CD4-positive, alpha-beta T cell treated with Interleukin-17A for 4 hours (primary cell): ENCODE measurements around the gene ZSCAN9.

Source experiments
- DNase-seq: peaks from one replicate; pipeline ENCODE4 v3.0.0-alpha.2; 2020; ENCODE audit warnings: mixed read lengths

ZSCAN9 gene

DNA sequence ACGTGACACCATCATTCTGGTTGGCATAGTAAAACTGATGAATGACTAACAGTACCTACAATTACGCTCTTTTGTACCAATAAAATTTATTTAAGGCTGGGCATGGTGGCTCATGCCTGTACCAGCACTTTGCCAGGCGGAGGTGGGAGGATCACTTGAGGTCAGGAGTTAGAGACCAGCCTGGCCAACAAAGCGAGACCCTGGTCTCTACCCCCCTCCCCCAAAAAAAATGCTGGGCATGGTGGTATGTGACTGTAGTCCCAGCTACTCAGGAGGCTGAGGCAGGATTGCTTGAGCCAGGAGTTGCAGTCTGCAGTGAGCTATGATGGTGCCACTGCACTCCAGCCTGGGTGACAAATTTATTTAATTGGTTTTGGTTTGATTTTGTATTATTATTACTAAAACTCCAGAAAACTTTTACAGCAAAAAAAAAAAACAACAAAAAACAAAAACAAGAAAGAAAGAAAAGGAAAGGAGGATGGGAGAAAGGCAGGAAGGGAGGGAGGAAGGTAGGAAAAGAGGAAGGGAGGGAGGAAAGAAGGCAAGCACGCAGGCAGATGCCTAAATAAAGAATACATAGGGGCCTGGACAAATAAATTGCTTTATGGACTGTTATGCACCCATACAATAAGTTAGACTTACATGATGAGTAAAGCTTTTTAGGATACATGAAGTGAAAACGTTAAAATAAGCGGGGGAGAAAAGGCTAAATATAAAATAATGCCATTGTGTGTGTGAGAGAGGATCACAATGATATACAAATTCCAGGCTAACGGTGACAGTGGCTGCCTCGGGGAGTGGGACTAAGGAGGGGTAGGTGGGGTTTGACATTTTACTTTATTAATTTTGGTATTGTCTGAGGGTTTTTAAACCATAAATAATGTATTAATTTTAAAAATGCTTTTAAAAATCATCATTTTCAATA lies 682 bp upstream of the ZSCAN9 start:
- DNase-seq: no peak

DNA sequence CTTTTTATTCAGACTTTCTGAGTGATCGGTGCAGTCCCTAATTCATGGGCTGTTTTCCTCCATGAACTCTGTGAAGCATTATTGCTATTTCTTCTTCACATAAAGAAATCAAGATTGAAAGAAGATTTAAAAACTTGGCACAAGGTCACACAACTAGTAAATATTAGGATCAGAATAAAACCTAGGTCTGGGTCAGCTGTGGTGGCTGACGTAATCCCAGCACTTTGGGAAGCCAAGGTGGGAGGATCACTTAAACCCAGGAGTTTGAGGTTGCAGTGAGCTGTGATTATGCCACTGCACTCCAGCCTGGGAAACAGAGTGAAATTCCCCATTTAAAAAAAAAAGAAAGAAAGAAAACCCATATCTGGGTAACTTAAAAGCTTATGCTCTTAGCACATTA lies 1.4 kb downstream of the ZSCAN9 start:
- DNase-seq: no peak

DNA sequence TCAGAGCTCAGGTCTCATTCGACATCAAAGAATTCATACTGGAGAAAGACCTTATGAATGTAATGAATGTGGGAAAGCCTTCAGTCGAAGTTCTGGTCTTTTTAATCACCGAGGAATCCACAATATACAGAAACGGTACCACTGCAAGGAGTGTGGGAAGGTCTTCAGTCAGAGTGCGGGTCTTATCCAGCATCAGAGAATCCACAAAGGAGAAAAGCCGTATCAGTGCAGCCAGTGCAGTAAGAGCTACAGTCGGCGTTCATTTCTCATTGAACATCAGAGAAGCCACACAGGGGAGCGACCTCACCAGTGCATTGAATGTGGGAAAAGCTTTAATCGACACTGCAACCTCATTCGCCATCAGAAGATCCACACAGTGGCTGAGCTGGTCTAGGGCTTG lies 7.7 kb downstream of the ZSCAN9 start:
- no peak for DNase-seq

DNA sequence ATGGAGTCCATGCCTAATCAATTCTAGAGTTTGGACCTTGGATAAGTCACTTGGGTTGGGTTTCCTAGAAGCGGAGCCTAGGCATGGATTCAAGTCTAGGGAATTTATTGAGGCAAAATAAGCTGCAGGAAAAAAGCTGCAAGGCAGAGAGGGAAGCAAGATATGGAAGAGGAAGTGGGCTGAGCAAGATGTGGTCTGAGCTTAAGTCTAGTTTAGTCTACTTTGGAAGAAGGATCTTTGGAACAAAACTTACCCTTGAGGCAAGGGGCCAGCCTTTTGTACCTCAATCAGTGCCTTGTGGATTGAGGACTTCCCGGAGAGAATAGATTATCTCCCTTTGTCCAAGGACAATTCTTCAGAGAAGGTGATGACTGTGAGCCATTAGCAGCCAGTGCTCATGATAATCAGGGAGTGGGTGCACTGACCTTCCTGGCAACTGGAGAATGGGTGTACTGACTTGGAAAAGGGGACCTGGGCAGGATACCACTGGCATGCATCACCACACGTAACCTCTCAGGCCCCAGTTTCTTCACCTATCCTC lies 10.9 kb downstream of the ZSCAN9 start:
- DNase-seq: no peak

DNA sequence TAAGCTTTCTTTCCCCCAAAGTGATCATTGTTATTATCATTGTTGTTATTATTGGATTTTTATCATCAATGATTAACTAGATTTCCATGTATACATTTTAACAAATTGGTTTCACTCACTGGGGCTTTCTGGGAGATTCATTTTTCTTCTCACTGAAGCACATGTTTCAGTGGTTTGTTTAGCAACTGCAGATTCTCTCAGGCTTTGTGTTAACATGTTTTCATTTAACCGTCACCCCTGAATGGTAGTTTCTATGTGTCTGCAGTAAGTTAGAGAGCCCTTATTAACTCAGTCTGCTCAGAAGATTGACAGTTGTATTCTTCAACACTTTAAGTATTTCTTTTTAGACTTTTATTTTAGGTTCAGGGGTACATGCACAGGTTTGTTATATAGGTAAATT lies 14.6 kb downstream of the ZSCAN9 start:
- no peak for DNase-seq

DNA sequence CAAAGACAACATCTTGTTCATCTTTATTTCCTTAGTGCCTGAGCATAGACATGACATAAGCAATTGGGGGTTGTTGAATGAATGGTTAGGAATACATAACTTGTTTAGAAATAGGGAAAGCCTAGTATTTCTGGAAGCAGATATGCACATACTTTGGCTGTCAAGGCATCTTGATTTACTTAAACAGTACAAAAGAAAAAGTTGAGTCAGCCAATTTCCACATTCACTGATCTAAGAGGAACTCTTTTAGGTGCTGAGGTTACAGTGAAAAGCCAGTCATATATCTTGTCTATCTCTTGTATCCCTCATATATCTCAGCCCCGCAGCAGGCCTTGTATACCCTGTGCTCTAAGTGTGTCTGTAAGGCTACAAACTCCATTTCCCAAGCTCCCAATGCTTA lies 15.4 kb downstream of the ZSCAN9 start:
- no peak for DNase-seq

DNA sequence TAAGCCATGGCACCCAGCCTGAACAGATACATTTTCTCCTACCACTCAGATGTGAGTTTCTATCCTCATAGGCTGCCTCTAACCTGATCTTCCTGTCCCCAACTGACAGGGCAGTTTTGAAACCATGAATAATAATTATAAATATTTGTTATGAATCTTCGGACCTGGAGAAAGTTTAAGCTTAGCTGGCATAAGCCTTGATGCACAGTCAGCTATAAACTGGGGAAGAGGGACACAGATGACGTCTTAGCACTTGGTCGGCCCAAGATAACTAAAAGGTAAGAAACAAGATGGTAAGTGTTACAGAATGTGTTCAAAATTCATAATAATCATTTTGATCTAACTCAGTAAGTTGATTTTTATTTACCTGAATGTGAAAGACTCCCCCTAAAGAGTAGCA lies 18.9 kb downstream of the ZSCAN9 start:
- DNase-seq: no peak

DNA sequence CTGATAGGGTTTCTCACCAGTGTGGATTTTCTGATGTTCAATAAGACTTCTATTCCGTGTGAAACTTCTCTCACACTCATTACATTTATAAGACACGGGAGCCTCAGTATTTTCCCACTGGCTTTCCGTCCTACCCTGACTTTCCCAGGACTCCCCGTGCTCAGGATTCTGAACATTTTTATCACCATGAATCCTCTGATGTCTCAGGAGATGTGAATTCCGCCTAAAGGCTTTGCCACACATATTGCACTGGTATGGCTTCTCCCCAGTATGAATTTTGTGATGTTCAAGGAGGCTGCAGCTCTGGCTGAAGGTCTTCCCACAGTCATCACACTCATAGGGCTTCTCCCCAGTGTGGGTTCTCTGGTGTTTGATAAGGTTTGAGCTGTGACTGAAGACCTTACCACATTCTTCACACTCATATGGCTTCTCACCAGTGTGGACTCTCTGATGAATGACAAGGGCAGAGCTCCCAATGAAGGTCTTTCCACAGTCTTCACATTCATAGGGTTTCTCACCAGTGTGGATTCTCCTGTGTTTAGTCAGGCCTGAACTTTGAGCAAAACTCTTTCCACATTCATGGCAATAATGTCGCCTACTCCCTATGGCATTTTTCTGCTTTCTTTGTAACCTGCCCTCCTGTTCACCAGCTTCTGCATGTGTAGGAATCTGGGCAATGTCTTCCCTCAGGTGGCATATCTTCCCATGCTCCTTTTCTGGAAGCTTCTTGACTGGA lies 20.3 kb downstream of the ZSCAN9 start:
- DNase-seq: no peak

DNA sequence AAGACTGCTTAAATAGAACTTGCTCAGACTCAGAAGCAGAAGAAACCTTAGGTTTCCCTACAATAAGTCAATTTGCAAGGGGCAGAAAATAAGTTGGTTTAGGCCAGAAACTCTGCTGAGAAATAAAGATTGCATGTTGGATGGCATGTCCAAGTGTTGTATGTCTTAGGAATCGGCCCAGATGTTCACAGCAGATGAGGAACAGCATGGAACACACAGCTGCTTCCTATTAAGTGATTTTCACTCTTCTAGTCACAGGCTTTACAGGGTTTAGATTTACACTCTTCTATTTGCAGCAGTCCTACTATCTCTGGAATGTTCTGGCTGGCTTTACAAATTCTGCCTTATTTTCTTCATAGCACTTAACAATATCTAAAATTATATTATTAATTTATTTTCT lies 23.8 kb downstream of the ZSCAN9 start:
- no peak for DNase-seq

DNA sequence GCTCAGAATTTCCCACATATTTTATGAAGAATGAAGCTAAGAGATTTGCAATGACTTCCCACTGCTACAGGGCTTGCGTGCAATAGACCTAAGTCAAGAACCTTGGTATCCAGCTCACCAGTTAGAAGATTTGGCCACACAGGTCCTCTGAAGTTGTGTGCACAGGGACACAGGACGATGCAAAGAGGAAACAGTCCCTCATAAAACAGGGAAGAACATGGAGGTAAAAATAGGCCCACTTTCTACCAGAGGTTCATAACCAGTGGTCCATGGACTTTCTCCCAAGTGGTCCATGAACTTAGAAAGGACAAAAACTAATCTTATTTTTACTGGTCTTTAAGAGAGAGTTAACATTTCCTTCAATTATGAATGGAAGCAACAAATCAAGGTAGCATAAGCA lies 25.7 kb downstream of the ZSCAN9 start:
- DNase-seq: no peak

DNA sequence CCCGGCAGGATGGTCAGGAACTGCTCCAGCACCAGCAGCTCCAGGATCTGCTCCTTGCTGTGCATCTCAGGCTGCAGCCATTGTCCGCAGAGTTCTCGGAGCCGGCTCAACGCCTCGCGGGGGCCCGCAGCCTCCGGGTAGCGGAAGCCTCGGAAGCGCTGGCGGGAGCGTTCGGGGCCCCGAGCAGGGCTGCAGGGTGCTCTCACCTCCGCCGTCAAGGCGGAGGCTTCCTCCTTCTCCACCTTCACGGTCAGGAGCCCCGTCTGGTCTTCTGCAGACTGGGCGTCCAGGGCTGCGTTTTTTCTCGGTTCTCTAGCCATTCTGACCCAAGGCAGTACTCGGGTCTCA lies 26.6 kb downstream of the ZSCAN9 start:
- DNase-seq: peak; percentile 51

DNA sequence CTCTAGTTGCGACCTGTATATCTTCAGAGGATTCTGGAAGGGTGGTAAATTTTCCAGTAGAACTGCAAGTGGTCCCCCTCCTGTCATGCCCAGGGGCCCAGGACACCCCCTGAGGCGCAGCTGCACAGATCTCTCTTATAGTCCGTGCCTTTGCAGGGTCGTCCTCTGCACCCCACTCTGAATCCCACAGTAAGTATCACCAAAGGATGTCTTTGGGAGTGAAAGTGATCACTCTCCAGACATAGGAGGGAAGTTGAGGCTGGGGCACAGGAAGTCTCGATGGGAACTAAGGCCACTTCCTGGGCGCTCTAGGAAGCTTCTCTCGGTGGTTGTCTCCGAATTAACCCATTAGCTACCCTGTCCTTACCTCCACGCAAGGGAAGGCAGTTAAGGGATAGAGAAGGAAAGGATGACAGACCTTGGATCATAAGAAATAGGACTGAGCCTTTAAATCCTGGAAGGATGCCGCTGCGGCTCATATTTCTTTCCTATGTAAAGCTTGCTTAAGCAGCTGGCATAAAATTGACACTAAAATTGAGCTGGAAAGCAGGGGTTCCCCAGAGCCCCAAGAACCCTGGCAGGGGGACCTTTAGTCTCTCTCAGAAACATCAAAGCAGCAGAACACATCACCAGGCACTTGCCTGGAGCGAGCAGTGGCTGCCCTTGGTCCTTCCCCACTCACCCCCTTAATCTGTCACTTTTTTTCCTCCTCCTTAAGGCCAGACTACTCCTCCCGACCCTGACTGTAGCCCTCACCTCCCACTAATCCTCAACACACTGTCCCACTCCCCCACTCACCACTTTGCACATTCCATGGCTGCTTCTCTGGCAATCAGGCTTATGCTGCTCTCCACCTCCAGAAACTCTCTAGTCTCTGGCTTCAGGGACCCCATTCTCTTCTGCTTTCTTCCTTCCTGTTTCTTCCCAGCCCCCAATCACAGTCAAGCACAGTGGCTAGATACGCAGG lies 27.2 kb downstream of the ZSCAN9 start, which contains the start of gene ZKSCAN4:
TSS of gene ZKSCAN4 (minus strand) at position 261 of the 967 bp plus-strand sequence. CDS start 289 bp downstream, outside the sequence.
- DNase-seq: peak; percentile 88

DNA sequence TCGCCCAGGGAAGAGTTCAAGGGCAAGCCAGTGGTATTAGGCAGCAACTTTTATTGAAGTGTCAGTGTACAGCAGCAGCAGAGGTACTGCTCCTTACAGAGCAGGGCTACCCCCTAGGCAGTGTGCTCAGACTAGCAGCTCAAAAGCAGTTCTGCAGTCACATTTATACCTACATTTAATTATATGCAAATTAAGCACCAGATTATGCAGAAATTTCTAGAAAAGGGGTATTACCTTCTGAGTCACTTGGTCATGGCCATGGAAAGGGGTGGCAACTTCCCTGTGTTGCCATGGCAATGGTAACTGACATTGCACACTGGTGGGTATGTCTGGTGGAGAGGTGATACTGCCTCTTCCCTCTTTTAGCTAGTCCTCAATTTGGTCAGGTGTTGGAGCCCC lies 29.0 kb downstream of the ZSCAN9 start:
- DNase-seq: no peak

DNA sequence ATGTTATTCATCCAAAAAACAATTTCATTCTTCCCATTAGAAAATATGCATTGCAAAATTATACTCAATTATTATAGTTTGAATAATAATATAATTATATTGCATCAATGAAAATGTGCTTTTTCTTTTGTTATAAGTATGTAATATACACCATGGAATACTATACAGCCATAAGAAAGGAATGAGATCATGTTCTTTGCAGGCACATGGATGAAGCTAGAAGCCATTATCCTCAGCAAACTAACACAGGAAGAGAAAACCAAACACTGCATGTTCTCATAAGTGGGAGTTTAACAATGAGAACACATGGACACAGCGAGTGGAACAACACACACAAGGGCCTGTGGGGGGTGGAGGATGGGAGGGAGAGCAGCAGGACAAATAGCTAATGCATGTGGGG lies 32.0 kb downstream of the ZSCAN9 start:
- no peak for DNase-seq

DNA sequence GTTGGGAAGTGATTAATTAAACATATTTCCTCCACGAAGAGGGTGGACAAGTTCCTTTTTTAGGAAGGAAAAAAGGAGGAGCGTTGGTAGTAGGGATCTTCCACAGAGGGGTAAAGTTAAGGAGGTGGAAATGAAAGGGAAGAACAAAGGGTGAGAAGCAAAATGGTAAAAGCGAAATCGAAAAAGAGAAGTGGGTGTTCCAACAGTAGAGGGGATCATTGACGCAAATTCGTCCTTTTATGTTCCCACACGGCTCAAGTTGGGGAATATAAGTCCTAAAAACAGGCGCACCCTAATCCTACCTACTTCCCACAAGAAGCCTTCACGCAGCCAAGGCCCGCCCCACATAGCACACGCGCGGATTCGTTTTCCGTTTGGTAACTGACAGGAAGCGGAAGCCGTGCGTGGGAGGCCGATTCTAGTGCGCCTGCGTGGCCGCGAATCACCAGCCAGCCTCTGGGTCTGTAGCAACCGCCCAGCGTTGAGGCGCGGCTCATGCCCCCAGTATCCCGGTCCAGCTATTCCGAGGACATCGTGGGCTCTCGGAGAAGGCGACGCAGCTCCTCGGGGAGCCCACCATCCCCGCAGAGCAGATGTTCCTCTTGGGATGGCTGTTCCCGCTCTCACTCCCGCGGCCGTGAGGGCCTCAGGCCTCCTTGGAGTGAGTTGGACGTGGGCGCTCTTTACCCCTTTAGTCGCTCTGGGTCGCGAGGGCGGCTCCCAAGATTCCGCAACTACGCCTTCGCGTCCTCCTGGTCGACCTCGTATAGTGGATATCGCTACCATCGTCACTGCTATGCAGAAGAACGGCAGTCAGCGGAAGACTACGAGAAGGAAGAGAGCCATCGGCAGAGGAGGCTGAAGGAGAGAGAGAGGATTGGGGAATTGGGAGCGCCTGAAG lies 34.1 kb downstream of the ZSCAN9 start, which contains the start of gene NKAPL:
TSS of gene NKAPL (plus strand) at position 421 of the 901 bp plus-strand sequence. CDS start at position 496, 75 bp downstream.
- peak; percentile 63 for DNase-seq

DNA sequence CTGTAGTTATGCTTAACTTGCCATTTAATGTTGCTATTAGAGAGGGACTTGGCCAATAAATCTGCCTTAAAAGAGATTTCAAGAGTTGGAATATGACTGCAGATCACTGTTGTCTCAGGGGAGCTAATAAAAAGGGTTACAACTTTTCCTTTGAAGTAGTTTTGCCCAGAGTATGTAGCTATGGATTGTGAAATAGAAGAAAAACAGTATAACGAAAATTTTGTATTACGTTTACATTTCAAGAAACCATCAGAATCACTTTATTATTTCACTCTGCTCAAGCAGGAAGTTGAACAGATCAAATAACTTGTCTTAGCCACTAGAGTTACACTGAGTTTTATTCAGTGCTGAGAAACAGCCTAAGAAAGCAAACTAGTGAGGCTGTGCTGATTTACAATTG lies 38.8 kb downstream of the ZSCAN9 start:
- no peak for DNase-seq

DNA sequence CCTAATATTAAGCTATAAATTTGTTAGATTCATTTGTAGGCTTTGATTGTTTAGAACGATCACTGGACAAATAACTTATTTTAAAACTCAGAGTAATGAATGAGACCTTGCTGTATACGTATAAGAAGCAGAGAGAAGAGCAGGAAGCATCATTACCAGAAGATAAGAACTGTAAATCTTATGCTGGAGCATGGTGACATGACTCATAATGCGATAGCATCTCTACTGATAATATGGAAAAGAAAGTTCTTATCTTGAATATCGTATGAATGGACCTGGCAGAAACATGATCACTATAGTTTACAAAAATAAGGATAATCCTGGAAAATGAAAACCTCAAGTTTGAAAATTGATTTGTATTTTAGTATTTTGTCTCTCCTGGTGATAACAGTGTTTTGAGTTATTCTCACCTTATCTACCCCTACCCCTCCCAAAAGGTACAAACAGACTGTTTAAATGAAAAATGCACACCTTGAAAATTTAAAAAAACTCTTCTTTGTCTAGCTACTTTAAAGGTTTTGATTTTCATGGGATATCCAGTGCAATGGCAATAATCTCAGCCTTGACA lies 39.8 kb downstream of the ZSCAN9 start:
- DNase-seq: no peak

DNA sequence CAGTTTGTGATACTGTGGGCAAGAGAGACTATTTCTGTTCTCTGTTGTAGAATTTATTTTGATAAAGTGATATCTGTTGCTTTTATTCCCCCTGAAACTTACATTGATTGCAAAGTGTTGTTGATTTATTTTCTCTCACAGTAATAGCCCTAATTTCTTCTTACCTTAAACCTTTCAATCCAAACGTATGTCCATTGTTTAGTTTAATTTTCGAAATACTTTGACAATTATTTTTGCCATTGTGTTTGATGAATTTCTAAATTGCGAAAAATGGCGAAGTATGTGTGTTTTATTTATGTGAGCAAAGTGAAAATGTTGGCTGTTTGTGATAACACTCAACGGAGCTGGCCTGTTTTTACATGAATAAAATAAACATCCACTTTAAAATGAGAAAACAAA lies 41.5 kb downstream of the ZSCAN9 start:
- no peak for DNase-seq

DNA sequence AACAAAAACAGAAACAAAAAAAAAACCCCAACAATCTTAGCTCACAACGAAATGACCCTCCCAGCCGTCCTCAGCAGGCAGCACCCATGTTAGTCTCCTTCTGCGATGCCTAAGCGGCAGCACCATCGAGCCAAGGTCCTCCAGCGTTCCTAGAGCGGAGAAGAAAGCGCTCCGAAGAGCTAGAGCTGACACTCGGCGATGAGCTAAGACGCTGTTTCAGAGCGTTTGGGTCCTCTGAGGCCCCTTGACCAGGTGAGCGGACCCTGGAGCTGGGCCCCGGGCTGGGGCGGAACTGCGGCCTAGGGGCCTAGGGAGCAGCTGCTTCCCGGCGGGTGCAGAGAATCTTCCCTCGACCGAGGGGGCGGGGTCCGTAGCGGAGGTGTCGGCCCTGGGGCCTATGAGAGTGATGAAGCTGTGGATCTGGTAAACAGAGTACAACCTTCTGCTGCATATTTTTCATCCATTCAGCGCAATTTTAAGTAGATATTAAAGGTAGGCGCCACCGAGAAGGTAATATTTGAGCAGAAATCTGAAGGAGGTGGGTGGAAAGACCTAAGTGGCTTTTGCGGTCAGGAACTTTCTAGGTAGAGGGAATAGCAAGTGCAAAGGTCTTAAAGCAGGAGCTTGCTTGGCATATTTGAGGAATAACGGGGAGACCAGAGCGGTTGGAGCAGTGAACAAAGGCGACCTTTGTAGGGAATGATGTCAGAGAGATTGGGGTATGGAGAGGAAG lies 42.1 kb downstream of the ZSCAN9 start, which contains the start of gene ZSCAN26:
TSS of gene ZSCAN26 (plus strand) at position 182 of the 733 bp plus-strand sequence. CDS start 4,777 bp downstream, outside the sequence.
- DNase-seq: peak; percentile 85

DNA sequence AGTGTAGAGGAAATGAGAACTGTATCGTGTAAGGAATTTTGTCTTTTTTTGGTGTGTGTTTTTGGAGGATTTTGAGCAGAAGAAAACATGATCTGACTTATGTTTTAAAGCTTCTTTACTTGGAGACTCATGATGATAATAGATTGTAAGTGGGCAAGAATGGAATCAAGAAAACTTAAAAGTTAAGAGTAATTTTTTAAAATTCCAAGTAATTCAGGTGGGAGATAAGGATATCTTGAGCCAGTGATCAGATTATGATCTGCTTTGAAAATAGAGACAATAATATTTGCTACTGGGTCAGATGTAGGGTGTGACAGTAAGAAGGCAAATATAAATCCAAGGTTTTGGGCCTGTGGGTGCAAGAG lies 42.6 kb downstream of the ZSCAN9 start:
- DNase-seq: no peak
